Stimulated activated memory B cell treated with anti-CD40 and anti-IgM and Interleukin-4, amounts not matched to agents 10 μg/mL and 1 μg/mL and 100 μg/mL, for 72 hours (primary cell): ENCODE measurements around the gene PCNT.

Experiments
- ATAC-seq: fragments of 150-1000 bp; cut with Tn5 transposase; 2 replicates; pipeline ENCODE4 v1.10.0; 2021
- H3K27ac Mint-ChIP-seq: one replicate; pipeline ENCODE4 v1.8.0; 2022; ENCODE audit warnings: mild to moderate bottlenecking, mixed read lengths
- H3K27me3 Mint-ChIP-seq: one replicate; pipeline ENCODE4 v1.8.0; 2022; ENCODE audit warnings: mixed read lengths
- H3K36me3 Mint-ChIP-seq: one replicate; pipeline ENCODE4 v1.8.0; 2022; ENCODE audit warnings: mixed read lengths
- H3K4me1 Mint-ChIP-seq: one replicate; pipeline ENCODE4 v1.8.0; 2022; ENCODE audit warnings: mixed read lengths
- H3K4me3 Mint-ChIP-seq: one replicate; pipeline ENCODE4 v1.8.0; 2022; ENCODE audit warnings: mild to moderate bottlenecking, moderate library complexity, mixed read lengths
- H3K9me3 Mint-ChIP-seq: one replicate; pipeline ENCODE4 v1.8.0; 2022; ENCODE audit warnings: mixed read lengths

The PCNT gene

GRCh38 chr21:46375560-46376230 lies 51.7 kb downstream of the PCNT start:
- ATAC-seq, result no peak
- H3K27ac Mint-ChIP-seq, result no peak overlapping the region
- no peaks in the 10 kb centered on the region for H3K27me3 Mint-ChIP-seq
- H3K4me3 Mint-ChIP-seq, result no peak overlapping the region
- peaks cover 34% of the 10 kb centered on the region for H3K36me3 Mint-ChIP-seq
- no peaks in the 10 kb centered on the region for H3K9me3 Mint-ChIP-seq
- peaks cover 17% of the 10 kb centered on the region for H3K4me1 Mint-ChIP-seq

GRCh38 chr21:46376231-46376628 lies 52.3 kb downstream of the PCNT start:
- Mint-ChIP-seq H3K36me3 (peaks cover 35% of the 10 kb centered on the region), H3K9me3 (no peaks in the 10 kb centered on the region), H3K27me3 (no peaks in the 10 kb centered on the region)

GRCh38 chr21:46376856-46377453 lies 53.0 kb downstream of the PCNT start:
- no peak overlapping the region for H3K4me3 Mint-ChIP-seq
- H3K36me3 Mint-ChIP-seq, result peaks cover 35% of the 10 kb centered on the region
- H3K27me3 Mint-ChIP-seq, result no peaks in the 10 kb centered on the region
- no peaks in the 10 kb centered on the region for H3K9me3 Mint-ChIP-seq
- no peak overlapping the region for H3K27ac Mint-ChIP-seq
- H3K4me1 Mint-ChIP-seq, result peaks cover 18% of the 10 kb centered on the region
- ATAC-seq, result no peak

More at GRCh38 chr21:46376231-46376628, 52.3 kb downstream of the PCNT start:
- Mint-ChIP-seq H3K27ac (no peak overlapping the region), H3K4me3 (no peak overlapping the region), H3K4me1 (peaks cover 18% of the 10 kb centered on the region)
- ATAC-seq, result no peak

GRCh38 chr21:46377789-46378188 lies 53.8 kb downstream of the PCNT start:
- ATAC-seq, result no peak
- H3K27me3 Mint-ChIP-seq, result no peaks in the 10 kb centered on the region
- H3K4me1 Mint-ChIP-seq, result peaks cover 17% of the 10 kb centered on the region
- no peak overlapping the region for H3K27ac Mint-ChIP-seq
- H3K36me3 Mint-ChIP-seq, result peaks cover 40% of the 10 kb centered on the region
- peaks cover 7% of the 10 kb centered on the region for H3K9me3 Mint-ChIP-seq
- no peak overlapping the region for H3K4me3 Mint-ChIP-seq

- Mint-ChIP-seq H3K4me3 (no peak overlapping the region), H3K4me1 (peaks cover 17% of the 10 kb centered on the region), H3K27ac (no peak overlapping the region), H3K27me3 (no peaks in the 10 kb centered on the region), H3K36me3 (peaks cover 48% of the 10 kb centered on the region), H3K9me3 (peaks cover 7% of the 10 kb centered on the region)
- ATAC-seq, result no peak
Measured at GRCh38 chr21:46379105-46379504, 55.1 kb downstream of the PCNT start.

GRCh38 chr21:46379691-46380090 lies 55.7 kb downstream of the PCNT start:
- Mint-ChIP-seq H3K36me3 (peaks cover 54% of the 10 kb centered on the region), H3K27ac (no peak overlapping the region), H3K4me3 (no peak overlapping the region), H3K27me3 (no peaks in the 10 kb centered on the region), H3K9me3 (peaks cover 7% of the 10 kb centered on the region), H3K4me1 (peaks cover 17% of the 10 kb centered on the region)
- no peak for ATAC-seq

GRCh38 chr21:46381541-46381940 lies 57.6 kb downstream of the PCNT start:
- peaks cover 61% of the 10 kb centered on the region for H3K36me3 Mint-ChIP-seq
- H3K27me3 Mint-ChIP-seq, result no peaks in the 10 kb centered on the region
- H3K9me3 Mint-ChIP-seq, result peaks cover 7% of the 10 kb centered on the region
- no peak overlapping the region for H3K27ac Mint-ChIP-seq
- ATAC-seq, result no peak
- no peak overlapping the region for H3K4me3 Mint-ChIP-seq
- peaks cover 17% of the 10 kb centered on the region for H3K4me1 Mint-ChIP-seq

GRCh38 chr21:46384556-46384955 lies 60.6 kb downstream of the PCNT start:
- H3K9me3 Mint-ChIP-seq, result peaks cover 7% of the 10 kb centered on the region
- H3K36me3 Mint-ChIP-seq, result peaks cover 59% of the 10 kb centered on the region
- H3K27ac Mint-ChIP-seq, result no peak overlapping the region
- no peak overlapping the region for H3K4me3 Mint-ChIP-seq
- H3K27me3 Mint-ChIP-seq, result no peaks in the 10 kb centered on the region
- ATAC-seq, result no peak
- H3K4me1 Mint-ChIP-seq, result peaks cover 11% of the 10 kb centered on the region

- Mint-ChIP-seq H3K4me1 (peaks cover 9% of the 10 kb centered on the region), H3K36me3 (peaks cover 70% of the 10 kb centered on the region), H3K27me3 (no peaks in the 10 kb centered on the region), H3K4me3 (no peak overlapping the region), H3K27ac (no peak overlapping the region), H3K9me3 (peaks cover 7% of the 10 kb centered on the region)
- ATAC-seq, result no peak
Measured at GRCh38 chr21:46385846-46386733, 62.1 kb downstream of the PCNT start.

- Mint-ChIP-seq H3K36me3 (peaks cover 71% of the 10 kb centered on the region), H3K9me3 (peaks cover 7% of the 10 kb centered on the region), H3K4me3 (no peak overlapping the region), H3K27me3 (no peaks in the 10 kb centered on the region), H3K27ac (no peak overlapping the region), H3K4me1 (peaks cover 3% of the 10 kb centered on the region)
- no peak for ATAC-seq
Measured at GRCh38 chr21:46386734-46387088, 62.8 kb downstream of the PCNT start.

GRCh38 chr21:46388206-46388880 lies 64.4 kb downstream of the PCNT start:
- no peak overlapping the region for H3K4me3 Mint-ChIP-seq
- H3K4me1 Mint-ChIP-seq, result no peaks in the 10 kb centered on the region
- no peak overlapping the region for H3K27ac Mint-ChIP-seq
- H3K9me3 Mint-ChIP-seq, result no peaks in the 10 kb centered on the region
- no peaks in the 10 kb centered on the region for H3K27me3 Mint-ChIP-seq
- no peak for ATAC-seq
- peaks cover 71% of the 10 kb centered on the region for H3K36me3 Mint-ChIP-seq

- no peak for ATAC-seq
Measured at GRCh38 chr21:46388896-46389295, 64.9 kb downstream of the PCNT start.

GRCh38 chr21:46390603-46391545 lies 66.9 kb downstream of the PCNT start:
- ATAC-seq, result no peak
- H3K27ac Mint-ChIP-seq, result no peak overlapping the region

More at GRCh38 chr21:46388896-46389295, 64.9 kb downstream of the PCNT start:
- Mint-ChIP-seq H3K27ac (no peak overlapping the region), H3K4me1 (no peaks in the 10 kb centered on the region), H3K27me3 (no peaks in the 10 kb centered on the region), H3K36me3 (peaks cover 73% of the 10 kb centered on the region), H3K4me3 (no peak overlapping the region), H3K9me3 (no peaks in the 10 kb centered on the region)

GRCh38 chr21:46391773-46392172 lies 67.8 kb downstream of the PCNT start:
- no peak overlapping the region for H3K27ac Mint-ChIP-seq
- no peak for ATAC-seq
- H3K4me1 Mint-ChIP-seq, result no peaks in the 10 kb centered on the region
- no peaks in the 10 kb centered on the region for H3K9me3 Mint-ChIP-seq
- peaks cover 65% of the 10 kb centered on the region for H3K36me3 Mint-ChIP-seq
- no peaks in the 10 kb centered on the region for H3K27me3 Mint-ChIP-seq
- no peak overlapping the region for H3K4me3 Mint-ChIP-seq

More at GRCh38 chr21:46390603-46391545, 66.9 kb downstream of the PCNT start:
- Mint-ChIP-seq H3K9me3 (no peaks in the 10 kb centered on the region), H3K4me1 (no peaks in the 10 kb centered on the region), H3K36me3 (peaks cover 70% of the 10 kb centered on the region), H3K4me3 (no peak overlapping the region), H3K27me3 (no peaks in the 10 kb centered on the region)
